NCI-H748 (cell line): ENCODE measurements around the gene ST7.

Experiments used
- DNase-seq: peaks from one replicate; lab custom pipeline; 2025; ENCODE audit not compliant: unreplicated experiment; lab: John Stamatoyannopoulos, UW

The ST7 gene

DNA sequence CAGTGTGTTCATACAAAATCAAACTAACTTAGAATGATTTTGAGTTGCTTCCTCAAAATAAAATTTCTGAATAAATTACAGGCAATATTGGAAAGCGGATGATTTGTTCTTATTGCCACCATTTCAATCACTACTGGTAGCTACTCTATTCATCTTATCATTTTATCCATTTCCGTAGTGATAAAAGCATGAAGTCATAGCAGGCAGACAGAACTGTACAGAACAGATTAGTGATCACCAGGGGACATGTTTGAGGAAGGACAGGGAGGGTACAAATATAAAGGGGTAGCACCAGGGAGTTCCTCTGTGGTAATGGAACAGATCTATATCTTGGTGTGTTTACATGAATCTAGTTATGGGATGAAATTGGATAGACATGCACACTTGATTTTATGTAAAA, 231.1 kb downstream of the ST7 start:
- DNase-seq: no peak

DNA sequence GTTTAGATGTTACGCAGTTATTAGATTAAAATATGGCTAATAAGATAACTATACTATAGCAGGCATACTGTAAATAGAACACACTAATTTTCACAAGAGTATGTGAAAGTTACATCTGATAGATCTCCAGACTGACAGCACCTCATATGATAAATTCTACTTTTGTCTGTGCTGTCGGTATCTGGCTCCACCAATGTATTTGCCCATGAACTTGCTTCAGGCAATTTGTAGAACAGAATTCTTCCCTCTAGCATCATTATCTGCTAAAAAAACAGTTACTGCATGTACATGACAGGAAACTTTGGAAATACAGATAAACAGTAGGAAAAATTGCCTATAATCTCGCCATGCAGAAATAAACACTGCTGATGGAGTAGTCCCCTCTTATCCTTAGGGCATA, 231.8 kb downstream of the ST7 start:
- no peak for DNase-seq

DNA sequence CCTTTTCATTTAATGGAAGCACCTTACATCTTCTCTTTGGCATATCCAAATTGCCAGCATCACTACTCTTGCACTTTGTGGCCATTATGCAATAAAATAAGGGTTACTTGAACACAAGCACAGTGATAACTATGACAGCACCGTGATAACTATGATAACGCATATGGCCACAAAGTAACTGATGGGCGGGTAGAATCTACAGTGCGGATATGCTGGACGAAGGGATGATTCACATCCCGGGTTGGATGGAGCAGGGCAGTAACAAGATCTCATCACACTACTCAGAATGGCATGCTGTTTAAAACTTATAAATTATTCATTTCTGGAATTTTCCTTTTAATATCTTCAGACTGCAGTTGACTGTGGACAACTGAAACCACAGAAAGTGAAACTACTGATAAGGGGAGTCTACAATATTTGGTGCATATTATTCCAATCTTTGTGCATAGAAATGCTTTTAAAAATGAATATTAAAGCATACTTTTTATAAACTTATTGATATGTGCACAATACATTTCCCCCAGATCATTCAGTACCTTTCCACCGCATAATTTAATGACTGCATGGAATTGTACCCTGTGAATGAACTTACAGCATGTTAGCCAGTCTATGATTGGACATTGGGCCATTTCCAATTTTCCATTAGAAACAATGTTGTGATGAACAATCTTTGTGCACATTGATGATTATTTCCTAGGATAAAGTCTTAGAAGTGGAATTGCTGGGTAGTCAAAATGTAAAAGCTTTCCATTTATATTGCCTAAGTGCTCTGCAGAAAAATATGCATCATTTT, 233.1 kb downstream of the ST7 start:
- DNase-seq: no peak

DNA sequence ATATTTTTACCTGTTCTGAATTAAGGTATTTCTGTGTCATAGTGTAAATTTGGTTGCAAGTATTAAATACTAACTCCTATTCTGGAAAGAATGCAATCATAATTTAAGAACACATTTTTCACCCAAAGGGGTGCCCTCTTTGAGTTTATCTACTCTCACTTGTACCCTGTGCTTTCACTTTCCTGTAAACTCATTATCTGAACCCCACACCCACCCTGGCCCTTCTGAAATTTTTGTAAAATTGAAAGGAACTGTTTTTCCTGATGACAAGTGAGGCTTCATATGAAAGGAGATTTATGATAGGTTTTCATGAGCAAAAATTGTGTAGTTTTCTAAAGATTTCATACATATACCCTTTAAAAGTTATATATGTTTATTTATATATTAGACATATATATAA, 235.1 kb downstream of the ST7 start:
- DNase-seq: no peak

DNA sequence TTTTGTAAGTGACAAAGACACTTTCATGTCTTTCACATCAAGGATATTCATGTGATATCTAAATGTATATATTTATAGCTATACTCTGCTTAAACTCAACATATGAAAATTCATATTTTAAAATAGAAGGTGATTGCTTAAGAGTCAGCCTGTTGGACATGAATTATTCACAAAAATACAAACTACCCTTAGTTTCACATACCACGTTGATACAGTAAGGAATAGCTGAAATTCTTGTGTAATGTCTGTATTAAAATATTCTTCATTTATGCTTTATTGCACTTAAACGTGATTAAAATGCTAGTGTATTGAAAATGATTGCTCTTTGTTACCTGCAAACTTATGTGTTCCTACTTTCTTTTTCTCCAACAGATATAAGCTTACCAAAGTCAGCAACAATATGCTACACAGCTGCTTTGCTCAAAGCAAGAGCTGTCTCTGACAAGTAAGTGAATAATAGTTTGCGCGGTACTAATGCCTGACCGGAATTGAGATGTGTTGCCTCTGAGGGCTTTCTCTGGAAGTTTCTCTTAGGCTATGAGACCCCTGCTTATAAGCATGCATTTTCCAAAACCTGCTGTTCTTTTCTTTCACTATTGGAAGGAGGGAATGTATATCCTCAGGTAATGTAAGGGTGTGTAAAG, 235.8 kb downstream of the ST7 start:
- DNase-seq: no peak

DNA sequence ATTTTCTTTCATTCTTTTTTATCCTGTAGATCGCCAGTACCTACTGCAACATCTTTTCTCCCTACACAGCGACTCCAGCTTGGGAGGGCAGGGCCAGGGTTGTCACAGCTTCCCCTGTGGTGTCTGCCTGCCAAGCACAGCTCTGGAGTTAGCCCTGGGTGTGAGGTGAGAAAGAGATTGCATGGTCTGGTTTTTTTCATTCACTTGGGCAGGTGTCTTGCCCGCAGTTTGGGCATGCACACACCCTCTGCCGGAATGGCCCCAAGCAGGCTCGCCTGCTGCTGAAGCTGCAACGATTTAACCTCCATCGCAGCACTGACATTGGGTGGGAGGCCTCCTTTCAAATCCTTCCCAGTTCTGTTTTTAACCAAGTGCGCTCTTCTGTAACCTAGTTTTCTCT, 236.8 kb downstream of the ST7 start:
- DNase-seq: no peak

DNA sequence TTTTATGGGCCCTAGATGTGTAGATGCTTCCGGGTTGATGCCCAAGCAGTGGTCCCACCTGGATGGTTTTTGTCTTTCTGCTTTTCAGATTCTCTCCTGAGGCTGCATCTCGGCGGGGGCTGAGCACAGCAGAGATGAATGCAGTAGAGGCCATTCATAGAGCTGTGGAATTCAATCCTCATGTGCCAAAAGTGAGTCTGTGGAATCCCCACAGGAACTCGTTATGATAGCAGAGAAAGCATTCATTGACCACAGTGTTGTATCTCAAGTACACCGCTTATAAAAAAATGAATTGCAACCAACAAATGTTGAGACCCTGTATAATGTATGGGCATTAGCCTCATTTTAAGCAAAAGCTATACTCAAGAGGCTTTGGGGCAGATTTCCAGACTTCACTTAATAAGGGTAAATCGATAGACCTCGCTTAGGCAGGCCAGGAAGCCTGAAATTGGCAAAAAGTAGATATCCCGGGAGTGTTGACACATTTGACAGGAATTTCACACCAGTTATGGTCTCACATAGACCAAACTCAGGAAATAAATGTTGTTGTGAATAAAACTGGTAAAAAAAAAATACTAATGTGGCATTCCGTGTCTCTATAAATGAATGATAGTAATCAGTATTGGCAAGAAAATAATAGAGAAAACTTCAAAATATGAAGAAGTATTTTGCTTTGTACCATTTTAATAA, 237.6 kb downstream of the ST7 start:
- no peak for DNase-seq

DNA sequence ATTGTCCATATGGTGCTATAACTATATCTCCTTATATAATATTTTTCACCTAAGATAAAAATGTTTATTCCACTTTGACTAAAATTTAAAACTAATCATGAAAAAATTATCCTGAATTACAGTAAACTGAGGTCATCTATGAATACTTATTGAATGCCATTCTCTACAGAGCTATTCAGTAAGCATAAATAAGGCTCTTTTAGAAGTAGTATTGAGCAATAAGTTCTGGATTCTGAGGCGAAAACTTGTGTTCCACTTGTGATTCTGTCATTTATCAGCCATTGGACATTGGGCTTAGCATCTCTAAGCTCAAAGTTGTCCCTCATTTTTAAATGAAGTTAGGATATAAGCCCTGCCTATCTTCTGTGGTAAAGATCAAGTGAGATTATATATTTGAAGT, 238.8 kb downstream of the ST7 start:
- DNase-seq: no peak

DNA sequence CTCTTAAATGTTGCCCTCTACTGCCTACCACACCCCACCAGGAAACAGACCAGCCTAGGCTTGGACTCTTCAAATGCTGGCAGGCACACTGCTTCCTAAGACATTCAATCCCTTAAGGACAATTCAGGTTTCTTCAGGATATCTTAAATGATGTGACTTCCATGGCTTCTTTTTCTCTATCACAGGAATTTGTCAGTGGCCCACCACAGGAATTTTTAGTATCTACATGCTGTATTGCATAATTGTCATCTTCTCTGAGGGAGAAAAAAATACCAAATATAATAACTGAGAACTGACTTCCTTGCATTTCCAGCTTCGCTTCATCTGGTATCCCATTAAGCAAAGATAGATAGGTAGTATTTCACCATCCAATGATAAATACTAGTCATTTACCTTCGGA, 240.3 kb downstream of the ST7 start:
- no peak for DNase-seq

DNA sequence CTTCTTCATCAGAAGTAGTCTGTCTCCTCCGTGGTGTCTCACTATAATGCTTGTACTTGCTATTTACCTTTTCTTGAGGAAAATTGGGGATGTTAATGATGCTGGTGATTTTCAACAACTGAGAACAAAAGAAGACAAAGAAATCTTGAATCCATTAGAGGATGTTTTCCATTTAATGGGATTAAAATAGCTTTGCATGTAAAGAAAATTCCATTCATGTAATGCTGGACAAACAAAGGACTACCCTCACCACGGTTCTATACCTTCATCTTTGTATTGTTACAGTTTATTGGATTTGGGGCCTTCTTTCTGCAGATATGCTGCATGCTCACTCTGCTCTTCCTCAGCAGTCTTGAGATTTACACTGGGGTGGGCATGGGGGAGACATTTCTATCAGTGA, 241.1 kb downstream of the ST7 start:
- no peak for DNase-seq

DNA sequence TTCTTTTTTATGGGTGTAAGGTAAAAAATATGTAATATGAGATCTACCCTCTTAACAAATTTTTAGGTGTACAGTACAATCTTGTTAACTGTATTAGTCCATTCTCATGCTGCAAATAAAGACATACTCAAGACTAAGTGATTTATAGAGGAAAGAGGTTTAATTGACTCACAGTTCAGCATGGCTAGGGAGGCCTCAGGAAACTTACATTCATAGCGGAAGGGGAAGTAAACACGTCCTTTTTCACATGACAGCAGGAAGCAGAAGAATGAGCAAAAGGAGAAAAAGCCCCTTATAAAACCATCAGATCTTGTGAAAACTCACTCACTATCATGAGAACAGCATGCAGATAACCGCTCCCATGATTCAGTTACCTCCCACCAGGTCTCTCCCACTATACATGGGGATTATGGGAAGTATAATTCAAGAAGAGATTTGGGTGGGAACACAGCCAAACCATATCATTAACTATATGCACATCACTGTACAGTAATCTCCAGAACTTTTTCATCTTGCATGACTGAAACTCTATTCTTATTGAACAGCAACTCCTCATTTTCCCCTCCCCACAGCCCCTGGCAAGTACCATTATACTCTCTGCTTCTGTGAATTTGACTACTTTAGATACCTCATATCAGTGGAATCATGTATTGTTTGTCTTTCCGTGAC, 242.2 kb downstream of the ST7 start:
- DNase-seq: no peak

DNA sequence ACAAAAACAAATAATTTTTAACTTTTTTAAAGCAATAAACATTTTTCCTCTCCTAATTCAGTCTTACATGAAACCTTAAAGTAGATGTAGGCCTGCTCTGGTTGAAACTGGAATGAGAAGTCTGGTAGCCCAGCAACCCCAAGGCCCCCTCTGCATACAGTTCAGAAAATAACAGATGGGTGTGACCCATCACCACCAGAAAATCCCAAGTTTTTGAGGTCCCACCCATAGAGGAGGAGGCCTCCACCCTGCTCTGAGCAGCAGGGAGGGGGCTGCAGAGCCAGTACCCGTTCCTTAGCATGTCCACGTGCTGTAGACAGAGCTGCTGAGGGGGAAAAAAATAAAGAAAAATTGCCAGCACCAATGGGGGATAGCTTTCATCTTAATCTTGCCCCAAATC, 246.8 kb downstream of the ST7 start:
- no peak for DNase-seq

DNA sequence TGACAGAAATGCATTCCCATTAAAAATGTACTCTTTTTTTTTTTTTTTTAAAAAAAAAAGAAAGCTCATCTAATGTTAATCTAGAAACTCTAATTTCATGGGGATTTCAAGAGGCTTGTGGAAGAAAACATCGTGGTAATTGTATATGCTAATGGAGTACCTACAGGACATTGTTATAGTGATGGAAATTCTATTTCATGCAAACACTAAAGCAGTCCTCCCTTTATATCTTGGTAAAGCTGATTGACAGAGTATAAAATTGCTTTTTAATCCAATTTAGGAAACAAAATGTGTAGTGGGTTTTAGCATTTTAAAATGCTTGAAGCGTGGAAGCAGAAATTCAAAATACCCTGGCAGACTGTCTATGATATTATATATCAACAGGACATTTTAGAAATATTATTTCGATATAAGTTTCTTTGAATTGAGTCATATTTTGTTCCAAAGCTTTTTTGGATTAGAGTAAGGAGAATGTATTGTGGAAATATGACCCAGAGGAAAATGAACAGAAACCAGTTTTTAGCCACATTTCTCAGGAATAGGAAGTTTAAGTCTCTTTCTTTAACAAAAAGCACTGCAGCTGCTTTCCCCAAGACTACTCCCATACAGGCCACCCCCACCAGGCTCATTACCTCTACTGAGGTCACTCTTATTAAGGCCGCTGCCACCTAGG, 247.6 kb downstream of the ST7 start:
- DNase-seq: no peak

DNA sequence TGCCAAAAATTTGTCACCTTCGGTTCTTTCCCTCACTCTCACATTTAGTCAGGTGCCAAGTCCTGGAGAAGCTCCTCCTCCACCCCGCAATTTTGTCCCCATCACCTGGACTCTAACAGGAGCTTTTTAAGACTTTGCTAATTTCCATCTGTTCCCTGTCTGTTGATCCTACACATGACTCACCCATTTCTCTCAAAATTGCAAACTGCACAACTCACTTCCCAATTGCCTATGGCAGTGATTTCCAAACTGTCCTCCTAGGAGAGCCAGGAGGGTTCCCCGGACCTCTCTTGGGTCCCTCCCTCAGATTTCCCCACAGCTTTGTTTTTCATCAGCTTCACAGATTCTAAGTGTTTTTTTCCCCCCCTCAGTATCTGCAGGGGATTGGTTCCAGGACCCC, 249.2 kb downstream of the ST7 start:
- no peak for DNase-seq

DNA sequence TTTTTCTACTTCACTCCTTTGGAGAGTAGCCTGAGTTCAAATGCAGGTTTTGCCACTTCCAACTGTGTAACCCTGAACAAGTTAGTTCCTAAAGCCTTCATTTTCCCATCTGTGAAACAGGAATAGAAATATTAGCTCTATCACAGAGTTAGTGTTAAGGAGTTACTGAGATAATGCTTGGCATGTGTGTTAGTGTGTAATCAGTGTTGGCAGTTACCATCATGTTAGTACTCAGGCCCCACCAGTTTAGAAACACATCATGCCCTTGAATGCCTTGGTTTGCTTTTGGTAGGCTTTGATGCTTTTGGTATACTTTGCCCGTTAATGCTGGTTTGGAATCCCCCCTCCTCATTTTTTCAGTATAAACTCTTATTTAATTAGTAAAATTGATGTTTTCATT, 249.9 kb downstream of the ST7 start:
- no peak for DNase-seq

DNA sequence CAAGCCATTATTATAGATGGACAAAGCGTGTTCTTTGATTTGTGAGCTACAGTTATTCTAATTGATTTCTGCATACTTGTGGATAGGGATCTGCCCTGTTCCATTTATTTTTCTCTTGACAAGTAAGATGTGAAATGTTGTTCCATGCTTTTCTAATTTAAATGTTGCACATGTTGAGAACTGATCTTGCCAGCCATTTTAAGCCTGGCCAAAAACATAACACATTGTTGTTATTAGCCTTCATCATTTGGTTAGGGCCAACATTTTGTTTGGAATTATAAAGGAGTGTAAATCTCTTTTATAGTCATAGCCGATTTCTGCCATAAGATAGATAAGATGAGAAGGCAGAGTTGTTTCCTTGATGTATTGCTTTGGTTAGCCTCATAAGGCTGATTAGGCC, 252.6 kb downstream of the ST7 start:
- DNase-seq: no peak

DNA sequence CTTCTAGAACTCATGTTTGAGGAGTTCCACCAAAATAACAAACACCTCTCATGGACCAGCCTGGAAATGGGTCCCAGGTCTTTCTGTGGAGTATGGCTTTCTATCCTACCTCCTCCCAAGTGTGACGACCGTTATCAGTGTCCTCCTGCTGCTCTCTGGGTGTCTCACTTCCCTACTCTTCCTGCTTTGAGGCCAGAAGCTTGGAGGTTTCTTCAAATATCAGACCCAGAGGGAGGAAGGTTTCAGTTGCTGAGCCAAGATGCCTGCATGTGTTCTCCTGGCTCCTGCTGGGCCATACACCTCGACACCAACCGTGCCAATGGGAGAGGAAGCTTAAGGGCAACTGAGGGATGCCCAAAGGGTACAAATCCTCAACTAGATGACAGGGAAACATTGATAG, 255.0 kb downstream of the ST7 start:
- no peak for DNase-seq

DNA sequence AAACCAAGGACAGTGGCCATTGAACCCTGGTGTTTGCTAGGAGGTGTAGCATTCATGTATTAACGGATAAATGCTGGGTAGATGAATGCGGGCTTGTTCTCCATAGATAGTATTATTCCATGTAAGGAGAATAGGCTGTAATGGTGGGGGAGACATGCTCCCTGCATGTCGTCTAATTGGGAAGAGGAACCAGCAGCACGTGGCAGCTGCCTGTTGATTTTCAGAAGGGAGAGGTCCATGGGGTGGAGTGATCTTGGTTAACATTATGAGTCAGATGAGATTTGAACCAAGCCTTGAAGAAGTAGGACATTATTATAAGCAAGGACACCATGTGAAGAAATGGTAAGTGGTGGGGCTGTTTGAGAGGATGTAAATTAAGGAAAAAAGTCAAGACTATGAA, 257.1 kb downstream of the ST7 start:
- no peak for DNase-seq

DNA sequence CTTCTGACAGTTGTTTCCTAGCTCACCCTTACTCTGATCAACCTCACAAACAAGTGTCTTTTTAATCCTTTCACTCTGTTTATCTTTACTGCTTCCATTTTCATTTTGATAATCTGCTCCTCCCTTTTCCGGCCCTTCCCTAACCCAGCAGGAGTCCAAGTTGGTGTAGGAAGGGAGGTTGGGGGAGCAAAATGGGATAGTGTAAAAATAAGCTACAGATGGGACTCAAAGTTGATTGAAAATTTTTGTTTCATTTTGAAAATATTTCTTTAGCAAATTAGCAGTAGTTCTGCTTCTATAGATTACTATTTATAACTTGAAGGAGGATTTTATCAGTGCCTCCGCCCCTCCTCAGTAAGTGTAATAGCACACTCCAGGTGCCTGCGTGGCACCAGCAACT, 257.6 kb downstream of the ST7 start:
- peak; percentile 15 for DNase-seq

DNA sequence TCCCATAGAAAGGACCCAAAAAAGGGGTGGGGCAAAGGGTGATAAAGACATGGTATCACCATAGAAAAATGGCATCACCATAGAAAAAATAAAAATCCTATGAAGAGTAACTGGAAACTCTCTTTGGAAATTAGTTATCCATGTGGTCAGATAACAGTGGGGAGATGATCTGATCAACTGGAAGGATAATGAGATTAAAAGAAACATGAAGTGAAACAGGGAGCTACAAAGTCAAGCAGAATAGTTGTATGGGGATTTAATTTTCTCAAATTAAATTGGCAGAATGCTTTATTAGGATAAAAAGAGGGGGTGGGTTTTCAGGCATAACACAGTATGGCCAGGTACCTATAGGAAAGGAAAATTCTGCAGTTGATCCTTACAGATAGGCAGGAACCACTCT, 258.3 kb downstream of the ST7 start:
- DNase-seq: no peak
